ENCODE measurements around the gene MGST2. TPM values are rescaled to one million over a fixed set of nuclear protein-coding genes. Genes with fewer than 3 reads are reported as not detected.

Gene MGST2
- 49.8 to 55.9 TPM (median 55.4 TPM) in 5 replicates for total RNA-seq (2022; extraction: Qiagen RNA extraction; ENCODE audit: low read depth)

GRCh38 chr4:139665690-139666529, at the start of gene MGST2:
MGST2 (plus strand) TSS chr4:139665819; CDS start chr4:139666020, 201 bp downstream.

Other genes starting within 250 kb of the MGST2 start
- gene RAB33B, start 211.7 kb upstream of the MGST2 start, total RNA-seq (2022; extraction: Qiagen RNA extraction; ENCODE audit: low read depth) = 1.6 to 2.6 TPM (median 2.2 TPM) in 5 replicates
- gene SETD7, start 109.6 kb upstream of the MGST2 start, total RNA-seq (2022; extraction: Qiagen RNA extraction; ENCODE audit: low read depth) = 33.2 to 44.4 TPM (median 40.9 TPM) in 5 replicates